Measurements from ENCODE around the gene C2CD4B.

Gene C2CD4B

DNA sequence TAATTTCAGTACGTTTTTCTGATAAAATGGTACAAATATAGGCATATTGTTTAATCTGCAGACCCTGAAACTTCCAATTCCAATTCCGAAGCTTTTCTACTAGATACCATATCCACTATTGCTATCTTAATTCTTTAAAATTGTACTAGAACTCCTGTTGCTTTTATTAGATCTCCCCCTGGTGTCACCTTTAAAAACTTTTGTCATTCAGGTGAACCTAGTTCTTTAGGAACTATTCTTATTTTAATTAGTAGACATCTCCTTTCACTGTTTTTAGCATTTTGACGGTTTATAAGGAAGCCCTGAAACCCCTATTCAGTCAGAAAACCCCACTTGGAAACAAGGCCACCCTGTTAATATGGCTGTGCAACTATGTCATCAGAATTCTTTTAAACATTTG lies 22.3 kb downstream of the C2CD4B start:
- Mint-ChIP-seq H3K4me1 (ENCODE audit: low read depth in 2 of 2) (peaks cover 0 to 7% of the 10 kb centered on the region in 2 donors), H3K4me3 (no peak overlapping the region), H3K27ac (no peak overlapping the region), H3K27me3 (peaks cover 0 to 43% of the 10 kb centered on the region in 2 donors), H3K36me3 (ENCODE audit: insufficient read depth) (no peaks in the 10 kb centered on the region), H3K9me3 (no peaks in the 10 kb centered on the region)
- DNase-seq (no peak), ATAC-seq (replicated peaks) (peak; percentile 39)

DNA sequence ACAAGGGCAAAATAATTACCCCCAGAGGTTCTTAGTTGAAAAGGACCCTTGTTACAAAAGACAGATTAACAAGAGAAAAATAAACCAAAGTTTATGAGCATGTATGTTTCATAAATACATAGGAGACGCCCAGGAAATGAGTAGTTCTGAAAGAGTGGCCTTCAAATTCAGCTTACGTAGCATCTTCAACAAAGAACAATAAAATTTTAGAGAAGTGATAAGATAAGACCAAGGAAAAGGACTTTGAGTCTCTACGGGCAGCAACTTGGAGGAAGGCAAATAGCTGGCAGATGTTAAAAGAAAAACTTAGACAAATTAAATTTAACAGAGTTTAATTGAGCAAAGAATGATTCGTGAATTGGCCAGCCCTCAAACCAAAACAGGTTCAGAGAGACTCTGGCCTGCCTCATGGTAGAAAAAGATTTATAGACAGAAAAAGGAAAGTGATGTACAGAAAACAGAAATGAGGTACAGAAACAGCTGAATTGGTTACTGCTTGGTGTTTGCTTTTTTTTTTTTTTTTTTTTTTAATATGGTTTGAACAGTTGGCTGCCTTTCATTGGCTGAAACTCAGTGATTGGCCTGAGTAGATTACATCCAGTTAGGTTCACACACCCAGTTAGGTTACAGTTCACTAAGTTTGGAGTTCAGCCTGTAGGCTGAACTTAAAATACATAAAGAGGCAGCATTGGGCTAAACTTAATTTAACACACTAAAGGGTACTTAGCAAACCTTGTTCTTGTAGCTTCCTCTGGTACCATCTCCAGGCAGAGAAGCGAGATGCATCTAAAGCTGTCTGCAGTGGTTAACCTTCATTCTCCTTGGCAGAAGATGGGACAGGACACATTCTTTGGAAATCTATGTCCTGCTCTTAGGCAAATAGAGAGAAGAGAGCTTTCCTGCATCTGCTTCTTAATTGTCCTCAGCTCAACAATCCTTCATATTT lies 23.2 kb downstream of the C2CD4B start:
- H3K4me1 Mint-ChIP-seq (ENCODE audit: low read depth in 2 of 2) = peaks cover 0 to 9% of the 10 kb centered on the region in 2 donors
- no peaks in the 10 kb centered on the region for H3K36me3 Mint-ChIP-seq (ENCODE audit: insufficient read depth)
- peak overlapping the region in 1 of 2 donors; percentile 38 for H3K27ac Mint-ChIP-seq
- DNase-seq (no peak), ATAC-seq (replicated peaks) (peak; percentile 51)
- H3K4me3 Mint-ChIP-seq = peak overlapping the region in 1 of 2 donors; percentile 7
- peaks cover 0 to 50% of the 10 kb centered on the region in 2 donors for H3K27me3 Mint-ChIP-seq
- no peaks in the 10 kb centered on the region for H3K9me3 Mint-ChIP-seq

DNA sequence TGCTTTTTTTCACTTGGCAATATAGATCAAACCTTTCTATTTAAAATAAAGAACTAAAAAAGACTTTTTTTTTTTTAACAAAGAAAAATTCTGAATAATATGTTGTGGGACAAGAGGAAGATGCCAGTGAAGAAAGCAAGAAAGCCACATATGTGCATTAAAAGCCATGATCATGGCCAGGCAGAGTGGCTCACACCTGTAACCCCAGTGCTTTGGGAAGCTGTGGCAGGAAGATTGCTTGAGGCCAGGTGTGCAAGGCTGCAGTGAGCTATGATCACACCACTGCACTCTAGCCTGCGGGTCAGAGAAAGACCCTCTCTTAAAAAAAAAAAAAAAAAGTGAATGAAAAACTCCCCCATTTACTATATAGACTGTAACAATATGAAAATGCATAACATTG lies 23.9 kb downstream of the C2CD4B start:
- ATAC-seq (replicated peaks) (no peak), DNase-seq (no peak)
- H3K36me3 Mint-ChIP-seq (ENCODE audit: insufficient read depth) = no peaks in the 10 kb centered on the region
- H3K9me3 Mint-ChIP-seq = no peaks in the 10 kb centered on the region
- peaks cover 0 to 9% of the 10 kb centered on the region in 2 donors for H3K4me1 Mint-ChIP-seq (ENCODE audit: low read depth in 2 of 2)
- peak overlapping the region in 1 of 2 donors; percentile 7 for H3K4me3 Mint-ChIP-seq
- peaks cover 0 to 44% of the 10 kb centered on the region in 2 donors for H3K27me3 Mint-ChIP-seq
- peak overlapping the region in 1 of 2 donors; percentile 38 for H3K27ac Mint-ChIP-seq

DNA sequence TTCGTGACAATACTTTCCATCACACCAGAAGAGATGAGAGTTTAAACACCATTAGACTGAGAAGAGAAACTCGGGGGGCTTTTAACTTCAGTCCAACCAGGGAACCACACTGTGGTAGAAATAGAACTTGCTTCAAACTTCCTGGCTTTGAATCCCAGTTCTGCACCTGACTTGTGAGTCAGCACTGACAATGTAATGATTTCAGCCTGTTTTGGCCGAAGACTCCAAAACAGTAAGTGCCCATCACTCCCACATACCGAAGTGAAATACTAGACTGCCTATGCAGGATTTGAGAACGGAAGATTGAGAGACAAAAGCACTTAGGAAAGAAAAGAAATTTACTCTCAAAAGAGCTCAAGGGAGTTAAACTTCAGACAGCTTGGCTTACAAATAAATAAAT lies 27.0 kb downstream of the C2CD4B start:
- DNase-seq = no peak
- Mint-ChIP-seq H3K9me3 (peaks cover 0 to 2% of the 10 kb centered on the region in 2 donors), H3K4me3 (no peak overlapping the region)

DNA sequence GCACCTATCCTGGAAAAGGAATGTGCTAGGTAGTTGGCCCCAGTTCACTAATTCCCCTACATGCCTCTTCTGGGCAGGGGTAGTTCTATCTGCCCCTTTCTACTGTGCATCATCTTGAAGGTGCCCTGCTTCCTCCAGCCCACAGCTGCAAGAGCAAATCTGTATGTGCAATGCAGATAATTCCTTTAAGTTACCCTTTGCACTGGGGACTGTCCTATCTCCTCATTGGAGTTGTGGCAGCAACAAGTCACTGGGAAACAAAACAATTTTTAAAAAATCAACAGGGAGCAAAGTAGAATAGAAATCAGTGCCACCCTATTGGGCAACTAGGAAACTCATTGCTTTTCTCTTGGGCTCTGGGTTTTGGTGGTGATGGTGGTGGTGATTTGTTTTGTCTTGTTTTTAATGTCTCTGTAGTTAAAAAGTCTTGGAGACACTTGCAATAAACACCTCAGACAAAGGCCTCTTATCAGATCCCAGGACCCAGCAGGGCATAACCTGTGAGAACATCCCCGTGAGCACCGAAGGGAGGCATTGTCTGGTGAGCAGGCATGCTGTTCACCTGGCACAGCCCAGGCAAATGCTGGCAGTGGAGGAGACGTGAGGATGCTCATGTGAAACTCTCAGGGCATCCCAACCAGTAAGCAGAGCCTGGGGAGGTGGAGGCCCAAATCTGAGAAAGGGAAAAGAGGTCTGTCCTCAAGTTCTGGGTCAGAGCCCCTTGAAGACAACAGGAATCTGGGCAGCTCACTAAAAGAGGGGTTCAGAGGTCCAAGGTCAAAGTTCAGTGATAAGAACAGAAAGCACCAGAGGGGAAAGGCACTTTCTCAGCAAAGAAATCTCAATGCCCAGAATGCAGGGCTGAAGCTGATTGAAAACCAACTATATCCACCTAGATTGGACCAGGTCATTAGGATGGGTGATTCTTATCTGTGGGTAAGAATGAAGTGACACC lies 27.9 kb downstream of the C2CD4B start:
- H3K36me3 Mint-ChIP-seq (ENCODE audit: insufficient read depth) = no peaks in the 10 kb centered on the region
- no peak overlapping the region for H3K27ac Mint-ChIP-seq
- H3K4me1 Mint-ChIP-seq (ENCODE audit: low read depth in 2 of 2) = peaks cover 0 to 11% of the 10 kb centered on the region in 2 donors
- H3K27me3 Mint-ChIP-seq = peaks cover 9 to 67% of the 10 kb centered on the region in 2 donors
- H3K9me3 Mint-ChIP-seq = peaks cover 0 to 2% of the 10 kb centered on the region in 2 donors
- DNase-seq (no peak), ATAC-seq (replicated peaks) (no peak)
- no peak overlapping the region for H3K4me3 Mint-ChIP-seq

More for the DNA sequence above, 27.0 kb downstream of the C2CD4B start:
- H3K27ac Mint-ChIP-seq = no peak overlapping the region
- peaks cover 0 to 11% of the 10 kb centered on the region in 2 donors for H3K4me1 Mint-ChIP-seq (ENCODE audit: low read depth in 2 of 2)
- H3K36me3 Mint-ChIP-seq (ENCODE audit: insufficient read depth) = no peaks in the 10 kb centered on the region
- no peak for ATAC-seq (replicated peaks)
- H3K27me3 Mint-ChIP-seq = peaks cover 9 to 68% of the 10 kb centered on the region in 2 donors

DNA sequence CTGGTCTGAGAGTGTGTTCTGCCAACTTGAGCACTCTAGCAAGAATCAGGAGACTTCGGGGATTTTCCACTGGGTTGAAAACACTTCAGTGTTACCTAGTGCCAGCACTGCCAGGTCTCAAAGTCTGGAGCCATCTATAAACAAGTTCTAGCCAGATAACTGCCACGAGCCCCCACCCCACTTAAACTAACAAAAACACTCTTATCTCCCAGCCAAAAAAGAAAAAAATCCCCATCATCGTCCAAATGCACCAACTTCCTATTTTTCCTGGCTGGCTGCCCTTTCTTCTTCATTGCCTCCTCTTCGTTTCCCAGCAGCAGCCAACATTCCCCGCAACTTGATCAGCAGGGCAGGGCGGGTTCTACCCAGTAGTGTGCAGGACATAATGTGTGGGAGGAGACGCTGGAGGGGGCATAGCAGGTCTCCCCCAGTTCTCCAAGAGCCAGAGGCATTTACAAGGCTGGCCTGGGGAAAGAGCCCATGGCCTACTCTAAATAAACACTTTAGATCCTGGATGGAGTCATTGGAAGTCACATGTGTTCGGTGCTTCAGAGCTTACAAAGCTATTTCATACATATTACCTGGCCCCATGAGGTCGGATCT lies 29.5 kb downstream of the C2CD4B start:
- Mint-ChIP-seq H3K36me3 (ENCODE audit: insufficient read depth) (no peaks in the 10 kb centered on the region), H3K9me3 (peaks cover 0 to 2% of the 10 kb centered on the region in 2 donors), H3K27me3 (peaks cover 9 to 60% of the 10 kb centered on the region in 2 donors), H3K27ac (no peak overlapping the region), H3K4me3 (no peak overlapping the region), H3K4me1 (ENCODE audit: low read depth in 2 of 2) (peaks cover 0 to 6% of the 10 kb centered on the region in 2 donors)
- no peak for DNase-seq
- ATAC-seq (replicated peaks) = no peak

DNA sequence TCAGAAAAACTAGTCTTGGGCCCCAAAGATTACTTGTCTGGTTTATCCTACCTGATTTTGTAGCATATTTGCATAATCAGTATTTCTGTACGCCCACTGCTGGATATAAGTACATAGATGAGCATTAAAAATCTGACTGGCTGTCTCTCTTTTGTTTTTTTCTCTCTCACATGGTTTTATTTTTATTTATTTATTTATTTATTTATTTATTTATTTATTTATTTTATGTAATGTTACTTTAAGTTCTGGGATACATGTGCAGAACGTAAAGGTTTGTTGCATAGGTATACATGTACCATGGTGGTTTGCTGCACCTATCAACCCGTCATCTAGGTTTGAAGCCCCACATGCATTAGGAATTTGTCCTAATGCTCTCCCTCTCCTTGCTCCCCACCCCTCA lies 31.9 kb downstream of the C2CD4B start:
- Mint-ChIP-seq H3K27ac (no peak overlapping the region), H3K9me3 (peaks cover 0 to 2% of the 10 kb centered on the region in 2 donors), H3K27me3 (peaks cover 9 to 49% of the 10 kb centered on the region in 2 donors), H3K4me3 (no peak overlapping the region), H3K36me3 (ENCODE audit: insufficient read depth) (no peaks in the 10 kb centered on the region), H3K4me1 (ENCODE audit: low read depth in 2 of 2) (peaks cover 12 to 19% of the 10 kb centered on the region in 2 donors)
- no peak for DNase-seq
- ATAC-seq (replicated peaks) = no peak

DNA sequence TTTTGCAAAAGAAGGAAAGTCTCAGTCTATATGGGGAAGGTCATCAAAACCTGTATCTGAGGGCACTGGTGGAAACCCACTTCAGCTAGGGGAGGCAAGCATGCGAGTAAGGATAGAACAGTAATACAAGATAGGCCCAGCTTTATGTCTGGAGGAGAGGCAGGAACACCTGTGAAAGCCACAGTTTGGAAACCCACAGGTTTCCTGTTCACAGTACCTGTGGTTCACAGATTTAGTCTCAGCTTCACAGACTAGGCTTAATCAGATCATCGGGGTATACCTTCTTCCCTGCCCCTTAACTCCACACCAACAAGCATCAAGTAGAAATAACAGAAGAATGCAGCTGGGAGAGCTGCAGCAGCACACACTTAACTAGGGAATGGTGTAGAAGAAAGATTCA lies 36.2 kb downstream of the C2CD4B start:
- DNase-seq = peak; percentile 3 to 23 (median 20)
- H3K4me3 Mint-ChIP-seq = no peak overlapping the region
- H3K36me3 Mint-ChIP-seq (ENCODE audit: insufficient read depth) = peaks cover 4% of the 10 kb centered on the region
- peaks cover 16 to 19% of the 10 kb centered on the region in 2 donors for H3K4me1 Mint-ChIP-seq (ENCODE audit: low read depth in 2 of 2)
- ATAC-seq (replicated peaks) = peak; percentile 90
- peaks cover 0 to 24% of the 10 kb centered on the region in 2 donors for H3K27me3 Mint-ChIP-seq
- H3K9me3 Mint-ChIP-seq = no peaks in the 10 kb centered on the region
- peak overlapping the region in 1 of 2 donors; percentile 11 for H3K27ac Mint-ChIP-seq

DNA sequence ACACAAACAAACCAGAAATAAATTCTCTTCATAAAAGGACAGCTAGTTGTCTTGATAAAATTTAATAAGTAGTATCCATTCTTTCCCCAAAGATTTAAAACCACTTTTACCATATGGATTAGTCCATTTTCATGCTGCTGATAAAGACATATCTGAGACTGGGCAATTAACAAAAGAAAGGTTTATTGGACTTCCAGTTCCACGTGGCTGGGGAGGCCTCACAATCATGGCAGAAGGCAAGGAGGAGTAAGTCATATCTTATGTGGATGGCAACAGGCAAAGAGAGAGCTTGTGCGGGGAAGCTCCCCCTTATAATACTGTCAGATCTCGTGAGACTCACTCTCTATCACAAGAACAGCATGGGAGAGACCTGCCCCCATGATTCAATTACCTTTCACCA lies 38.7 kb downstream of the C2CD4B start:
- H3K4me3 Mint-ChIP-seq = no peak overlapping the region
- H3K4me1 Mint-ChIP-seq (ENCODE audit: low read depth in 2 of 2) = peaks cover 16 to 30% of the 10 kb centered on the region in 2 donors
- DNase-seq = no peak
- H3K9me3 Mint-ChIP-seq = no peaks in the 10 kb centered on the region
- H3K27ac Mint-ChIP-seq = no peak overlapping the region
- no peak for ATAC-seq (replicated peaks)
- peaks cover 6% of the 10 kb centered on the region for H3K36me3 Mint-ChIP-seq (ENCODE audit: insufficient read depth)
- H3K27me3 Mint-ChIP-seq = peaks cover 0 to 12% of the 10 kb centered on the region in 2 donors

DNA sequence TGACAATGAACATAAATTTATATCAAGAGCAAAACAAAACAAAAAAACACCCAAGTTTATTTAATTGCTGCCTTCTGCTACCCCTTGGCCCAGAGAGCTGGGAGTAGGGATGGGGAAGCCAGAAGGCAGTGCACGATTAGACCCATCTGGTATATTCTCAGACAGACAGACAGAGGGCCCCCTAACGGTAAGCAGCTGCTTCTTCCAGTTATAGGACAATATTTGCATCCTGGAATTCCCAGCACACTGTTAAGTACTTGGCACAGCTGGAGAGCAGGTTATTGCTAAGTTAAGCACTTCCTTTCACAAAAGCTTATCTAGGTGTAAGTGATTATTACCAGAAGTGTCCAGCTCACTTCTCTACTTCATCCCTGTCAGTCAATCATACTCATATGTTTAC lies 39.3 kb downstream of the C2CD4B start:
- ATAC-seq (replicated peaks) = no peak
- H3K9me3 Mint-ChIP-seq = no peaks in the 10 kb centered on the region
- peak overlapping the region in 1 of 2 donors; percentile 3 for H3K27ac Mint-ChIP-seq
- H3K4me1 Mint-ChIP-seq (ENCODE audit: low read depth in 2 of 2) = peaks cover 16 to 34% of the 10 kb centered on the region in 2 donors
- H3K36me3 Mint-ChIP-seq (ENCODE audit: insufficient read depth) = peaks cover 6% of the 10 kb centered on the region
- no peak for DNase-seq
- H3K4me3 Mint-ChIP-seq = no peak overlapping the region
- peaks cover 0 to 12% of the 10 kb centered on the region in 2 donors for H3K27me3 Mint-ChIP-seq

DNA sequence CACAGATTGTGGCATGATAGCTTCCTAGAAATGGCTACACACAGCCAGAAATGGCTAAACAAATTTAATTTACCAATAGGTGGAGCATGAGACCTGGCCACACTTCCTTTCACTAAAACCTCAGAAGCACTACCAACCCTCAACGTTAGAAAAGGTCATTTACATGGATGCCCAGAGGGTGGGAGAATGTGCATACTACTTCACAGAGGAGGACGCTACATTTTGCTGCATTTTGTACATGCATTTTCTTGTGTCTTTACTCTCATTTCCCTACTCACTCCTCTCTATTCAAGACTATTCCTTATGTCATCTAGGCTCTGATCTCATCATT lies 40.1 kb downstream of the C2CD4B start:
- Mint-ChIP-seq H3K27me3 (peaks cover 0 to 13% of the 10 kb centered on the region in 2 donors), H3K4me1 (ENCODE audit: low read depth in 2 of 2) (peaks cover 17 to 40% of the 10 kb centered on the region in 2 donors), H3K27ac (peak overlapping the region in 1 of 2 donors; percentile 3), H3K4me3 (no peak overlapping the region), H3K9me3 (no peaks in the 10 kb centered on the region), H3K36me3 (ENCODE audit: insufficient read depth) (peaks cover 6% of the 10 kb centered on the region)
- DNase-seq = no peak
- ATAC-seq (replicated peaks) = peak; percentile 12

DNA sequence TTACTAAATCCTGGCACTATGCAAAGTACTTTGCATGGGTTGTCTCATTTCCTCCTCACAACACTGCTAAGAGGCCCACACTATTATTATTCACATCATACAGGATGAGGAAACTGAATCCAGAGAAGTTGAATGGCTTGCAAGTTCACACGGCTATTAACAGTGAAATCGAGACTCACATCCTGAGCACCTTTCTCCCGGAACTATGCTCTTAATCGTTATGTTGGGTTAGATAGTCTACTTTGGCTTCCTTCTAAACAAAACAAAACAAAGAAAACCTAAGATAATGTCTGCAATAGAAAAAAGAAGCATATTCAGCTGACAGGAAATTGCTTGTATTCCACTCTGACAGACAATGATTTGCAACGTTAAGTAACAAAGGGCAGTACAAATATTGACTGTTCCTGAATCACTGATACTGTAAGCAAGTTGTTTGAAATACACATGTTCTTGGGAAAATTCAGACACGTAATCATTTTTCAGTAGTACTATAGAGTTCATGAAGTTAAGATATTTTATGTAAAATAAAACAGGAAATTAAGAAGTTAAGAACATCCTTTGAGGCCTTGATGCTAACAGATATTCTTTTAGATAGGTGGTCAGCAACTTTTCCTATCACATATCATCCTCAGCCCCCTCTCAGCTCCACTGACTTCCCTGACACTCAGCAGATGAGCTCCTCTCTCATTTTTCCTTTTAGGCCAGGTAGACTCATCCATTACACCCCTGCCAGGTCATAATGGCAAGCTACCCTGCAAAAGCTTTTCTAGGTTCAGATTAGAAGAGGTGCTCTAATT lies 40.7 kb downstream of the C2CD4B start:
- no peak for ATAC-seq (replicated peaks)
- H3K4me1 Mint-ChIP-seq (ENCODE audit: low read depth in 2 of 2) = peaks cover 21 to 44% of the 10 kb centered on the region in 2 donors
- peak overlapping the region in 1 of 2 donors; percentile 15 for H3K4me3 Mint-ChIP-seq
- DNase-seq = no peak
- no peaks in the 10 kb centered on the region for H3K9me3 Mint-ChIP-seq
- H3K27me3 Mint-ChIP-seq = peaks cover 0 to 14% of the 10 kb centered on the region in 2 donors
- H3K36me3 Mint-ChIP-seq (ENCODE audit: insufficient read depth) = peaks cover 6% of the 10 kb centered on the region
- peak overlapping the region in 1 of 2 donors; percentile 3 for H3K27ac Mint-ChIP-seq

Measured in effector memory CD8-positive, alpha-beta T cell (primary cell).